ENCODE data around the gene SNCB. TPM values are rescaled to one million over a fixed set of nuclear protein-coding genes. Genes with fewer than 3 reads are reported as not detected.

Gene SNCB
- total and polyA plus RNA-seq, 2 donors (not counting 1 experiment from before 2014, with no cell fraction given), result 0.17 to 0.22 TPM

GRCh38 chr5:176625512-176625911, 4.8 kb downstream of the SNCB start:
- H3K36me3 ChIP-seq (ENCODE audit: control insufficient read depth, insufficient read depth, low read length), result no peaks in the 10 kb centered on the region
- no peaks in the 10 kb centered on the region for H3K79me2 ChIP-seq (ENCODE audit: control insufficient read depth, insufficient read depth, low read length)
- no peak overlapping the region for H3K27ac ChIP-seq (ENCODE audit: insufficient read depth, low read length)
- TF ChIP-seq CTCF (conservative IDR thresholded peaks at IDR 0.05 in 1 of 2, IDR thresholded peaks at IDR 0.05 in 1 of 2; ENCODE audit: low read depth in 1 of 2, low read length in 2 of 2) (no peak), EZH2 (IDR thresholded peaks at IDR 0.05; ENCODE audit: low read length, missing control alignments) (no peak)
- no peaks in the 10 kb centered on the region for H3K9me3 ChIP-seq (ENCODE audit: control insufficient read depth, insufficient read depth, low read depth, low read length)
- H3K9ac ChIP-seq (ENCODE audit: insufficient read depth, low read length), result no peak overlapping the region
- H3K27me3 ChIP-seq (ENCODE audit: control insufficient read depth, insufficient read depth, low read length), result peaks cover 11% of the 10 kb centered on the region
- no peak overlapping the region for H3K4me2 ChIP-seq (ENCODE audit: extremely low read depth, insufficient read depth, low read length)
- DNase-seq (ENCODE audit: low read depth in 2 of 2), result no peak
- H2AFZ ChIP-seq (ENCODE audit: low read length), result no peak overlapping the region
- H3K4me3 ChIP-seq (replicated peaks in 1 of 4; ENCODE audit: control extremely low read depth in 1 of 4, insufficient read depth in 1 of 4, low read depth in 3 of 4, low read length in 4 of 4), result no peak overlapping the region
- peaks cover 7% of the 10 kb centered on the region for H3K4me1 ChIP-seq (ENCODE audit: control insufficient read depth, extremely low read depth, insufficient read depth, low read length)
- H4K20me1 ChIP-seq (ENCODE audit: control insufficient read depth, extremely low read depth, insufficient read depth, low read length), result no peaks in the 10 kb centered on the region

- Histone ChIP-seq H3K9ac (ENCODE audit: insufficient read depth, low read length) (no peak overlapping the region), H3K27me3 (ENCODE audit: control insufficient read depth, insufficient read depth, low read length) (peaks cover 13% of the 10 kb centered on the region), H3K79me2 (ENCODE audit: control insufficient read depth, insufficient read depth, low read length) (no peaks in the 10 kb centered on the region), H3K4me2 (ENCODE audit: extremely low read depth, insufficient read depth, low read length) (no peak overlapping the region), H4K20me1 (ENCODE audit: control insufficient read depth, extremely low read depth, insufficient read depth, low read length) (no peaks in the 10 kb centered on the region), H3K9me3 (ENCODE audit: control insufficient read depth, insufficient read depth, low read depth, low read length) (no peaks in the 10 kb centered on the region), H3K36me3 (ENCODE audit: control insufficient read depth, insufficient read depth, low read length) (no peaks in the 10 kb centered on the region), H3K4me1 (ENCODE audit: control insufficient read depth, extremely low read depth, insufficient read depth, low read length) (peaks cover 7% of the 10 kb centered on the region), H2AFZ (ENCODE audit: low read length) (no peak overlapping the region), H3K4me3 (replicated peaks in 1 of 4; ENCODE audit: control extremely low read depth in 1 of 4, insufficient read depth in 1 of 4, low read depth in 3 of 4, low read length in 4 of 4) (no peak overlapping the region), H3K27ac (ENCODE audit: insufficient read depth, low read length) (no peak overlapping the region)
- no peak for DNase-seq (ENCODE audit: low read depth in 2 of 2)
- TF ChIP-seq EZH2 (IDR thresholded peaks at IDR 0.05; ENCODE audit: low read length, missing control alignments) (no peak), CTCF (conservative IDR thresholded peaks at IDR 0.05 in 1 of 2, IDR thresholded peaks at IDR 0.05 in 1 of 2; ENCODE audit: low read depth in 1 of 2, low read length in 2 of 2) (no peak)
Observed at GRCh38 chr5:176624938-176625337, 5.4 kb downstream of the SNCB start.

- H3K36me3 ChIP-seq (ENCODE audit: control insufficient read depth, insufficient read depth, low read length), result no peaks in the 10 kb centered on the region
- peaks cover 7% of the 10 kb centered on the region for H3K4me1 ChIP-seq (ENCODE audit: control insufficient read depth, extremely low read depth, insufficient read depth, low read length)
- H3K4me3 ChIP-seq (replicated peaks in 1 of 4; ENCODE audit: control extremely low read depth in 1 of 4, insufficient read depth in 1 of 4, low read depth in 3 of 4, low read length in 4 of 4), result no peak overlapping the region
- peaks cover 13% of the 10 kb centered on the region for H3K27me3 ChIP-seq (ENCODE audit: control insufficient read depth, insufficient read depth, low read length)
- no peaks in the 10 kb centered on the region for H4K20me1 ChIP-seq (ENCODE audit: control insufficient read depth, extremely low read depth, insufficient read depth, low read length)
- H3K9ac ChIP-seq (ENCODE audit: insufficient read depth, low read length), result no peak overlapping the region
- H3K4me2 ChIP-seq (ENCODE audit: extremely low read depth, insufficient read depth, low read length), result no peak overlapping the region
- DNase-seq (ENCODE audit: low read depth in 2 of 2), result no peak
- H2AFZ ChIP-seq (ENCODE audit: low read length), result no peak overlapping the region
- H3K9me3 ChIP-seq (ENCODE audit: control insufficient read depth, insufficient read depth, low read depth, low read length), result no peaks in the 10 kb centered on the region
- TF ChIP-seq CTCF (conservative IDR thresholded peaks at IDR 0.05 in 1 of 2, IDR thresholded peaks at IDR 0.05 in 1 of 2; ENCODE audit: low read depth in 1 of 2, low read length in 2 of 2) (no peak), EZH2 (IDR thresholded peaks at IDR 0.05; ENCODE audit: low read length, missing control alignments) (no peak)
- H3K79me2 ChIP-seq (ENCODE audit: control insufficient read depth, insufficient read depth, low read length), result no peaks in the 10 kb centered on the region
- no peak overlapping the region for H3K27ac ChIP-seq (ENCODE audit: insufficient read depth, low read length)
Observed at GRCh38 chr5:176624142-176624541, 6.2 kb downstream of the SNCB start.
